Middle frontal gyrus (tissue), 1 donor: Measurements from ENCODE around the gene MORN4.
"Not testable (repeated sequence)": the region's sequence is repeated elsewhere in the genome, so short reads cannot be mapped to it uniquely, and the experiment has no call there.

Experiments used
- DNase-seq: peaks from one replicate; pipeline ENCODE4 v3.0.0-alpha.2; 2015; ENCODE audit warnings: low spot score; ENCODE audit errors: extremely low spot score

MORN4 gene

GRCh38 chr10:97642471-97643159, 9.3 kb upstream of the MORN4 start:
- not testable (repeated sequence) for DNase-seq

GRCh38 chr10:97640868-97641811, 7.8 kb upstream of the MORN4 start:
- DNase-seq = no peak

GRCh38 chr10:97640174-97640867, 7.0 kb upstream of the MORN4 start, which contains the start of gene PI4K2A:
Gene PI4K2A (plus strand): TSS chr10:97640671. CDS start chr10:97640743, 72 bp downstream.
- DNase-seq = peak; percentile 99

GRCh38 chr10:97639090-97639489, 5.8 kb upstream of the MORN4 start:
- not testable (repeated sequence) for DNase-seq

- no peak for DNase-seq
These were observed 2.3 kb upstream of the MORN4 start for GRCh38 chr10:97635577-97635976.

GRCh38 chr10:97633921-97634320, 621 bp upstream of the MORN4 start:
- no peak for DNase-seq

- no peak for DNase-seq
These were observed 2.2 kb downstream of the MORN4 start for GRCh38 chr10:97631098-97631497.

- DNase-seq = no peak
These were observed 4.0 kb downstream of the MORN4 start for GRCh38 chr10:97629289-97629688.

- no peak for DNase-seq
These were observed 5.1 kb downstream of the MORN4 start for GRCh38 chr10:97628228-97628627.

GRCh38 chr10:97627731-97628130, 5.6 kb downstream of the MORN4 start:
- DNase-seq = no peak

- DNase-seq = no peak
These were observed 10.0 kb downstream of the MORN4 start for GRCh38 chr10:97623277-97623676.

- no peak for DNase-seq
These were observed 14.6 kb downstream of the MORN4 start for GRCh38 chr10:97618733-97619132.

- no peak for DNase-seq
These were observed 15.0 kb downstream of the MORN4 start for GRCh38 chr10:97618285-97618684.

GRCh38 chr10:97612386-97612785, 20.9 kb downstream of the MORN4 start:
- DNase-seq = no peak

GRCh38 chr10:97611473-97611872, 21.8 kb downstream of the MORN4 start:
- DNase-seq = no peak

- no peak for DNase-seq
These were observed 24.2 kb downstream of the MORN4 start for GRCh38 chr10:97608991-97609561.

GRCh38 chr10:97607095-97607636, 26.1 kb downstream of the MORN4 start:
- DNase-seq = no peak

GRCh38 chr10:97601268-97602215, 31.8 kb downstream of the MORN4 start:
- no peak for DNase-seq

GRCh38 chr10:97600616-97601015, 32.7 kb downstream of the MORN4 start:
- no peak for DNase-seq

- no peak for DNase-seq
These were observed 34.1 kb downstream of the MORN4 start for GRCh38 chr10:97599272-97599619.
